Calu3 (cell line): ENCODE measurements around the gene TMEM59. TPM values are rescaled to one million over a fixed set of nuclear protein-coding genes. Genes with fewer than 3 reads are reported as not detected.
A peak's percentile ranks its signal among the peaks of the same experiment; 100 is the strongest.

ENCODE experiments used
- Bru-seq: library from RNA; stranded (reverse); fragments of 400-500 nt; gene quantifications from one replicate; lab custom pipeline; 2021; lab: Mats Ljungman, UMichigan
- BruChase-seq, 2 experiments: library from RNA; stranded (reverse); fragments of 400-500 nt; gene quantifications; one replicate each; lab custom pipeline; 2021; lab: Mats Ljungman, UMichigan
- BruUV-seq: library from RNA; stranded (reverse); fragments of 400-500 nt; replicated peaks from 2 replicates; lab custom pipeline; 2021; lab: Mats Ljungman, UMichigan
- CTCF ChIA-PET: fragments of 300-600 bp; sonication (Branson Sonifier 250); formaldehyde crosslinking; loops from one replicate; lab custom pipeline; 2022; ENCODE audit warnings: antibody characterized with exemption; lab: Charles Lee
- DNase-seq: peaks from one replicate; pipeline ENCODE4 v3.0.0; 2022
- H3K27ac Mint-ChIP-seq: one replicate; pipeline ENCODE4 v1.8.0; 2022; ENCODE audit warnings: mixed read lengths; ENCODE audit not compliant: unreplicated experiment
- H3K27me3 Mint-ChIP-seq: one replicate; pipeline ENCODE4 v1.8.0; 2022; ENCODE audit warnings: mixed read lengths; ENCODE audit not compliant: unreplicated experiment
- H3K36me3 Mint-ChIP-seq: one replicate; pipeline ENCODE4 v1.8.0; 2022; ENCODE audit warnings: mild to moderate bottlenecking, moderate library complexity, mixed read lengths; ENCODE audit not compliant: insufficient read depth, unreplicated experiment
- H3K4me1 Mint-ChIP-seq: one replicate; pipeline ENCODE4 v1.8.0; 2022; ENCODE audit warnings: mild to moderate bottlenecking, low read depth, mixed read lengths; ENCODE audit not compliant: unreplicated experiment
- H3K4me3 Mint-ChIP-seq: one replicate; pipeline ENCODE4 v1.8.0; 2022; ENCODE audit warnings: mild to moderate bottlenecking, low read depth, moderate library complexity, mixed read lengths; ENCODE audit not compliant: unreplicated experiment
- H3K9me3 Mint-ChIP-seq: one replicate; pipeline ENCODE4 v1.8.0; 2022; ENCODE audit warnings: low read depth, mixed read lengths; ENCODE audit not compliant: unreplicated experiment
- intact Hi-C: fragments of 100-400 bp; cut with micrococcal nuclease; formaldehyde crosslinking; loops from one replicate; pipeline ENCODE4 v1.10.0; 2022; ENCODE audit not compliant: unreplicated experiment
- long read RNA-seq: library from polyadenylated mRNA; stranded (forward); transcript quantifications from one replicate; pipeline ENCODE4 v2.0.0, GENCODE V29; 2022
- total RNA-seq: library from RNA; stranded (reverse); gene quantifications from 2 replicates; pipeline ENCODE4 v1.2.3, GENCODE V29; 2022
- TF ChIP-seq, protein P1 (sequence below): fragments of 200-600 bp; IDR thresholded peaks from one replicate; pipeline ENCODE4 v1.8.0; 2022; ENCODE audit warnings: antibody characterized with exemption; ENCODE audit not compliant: unreplicated experiment

Gene TMEM59, protein sequence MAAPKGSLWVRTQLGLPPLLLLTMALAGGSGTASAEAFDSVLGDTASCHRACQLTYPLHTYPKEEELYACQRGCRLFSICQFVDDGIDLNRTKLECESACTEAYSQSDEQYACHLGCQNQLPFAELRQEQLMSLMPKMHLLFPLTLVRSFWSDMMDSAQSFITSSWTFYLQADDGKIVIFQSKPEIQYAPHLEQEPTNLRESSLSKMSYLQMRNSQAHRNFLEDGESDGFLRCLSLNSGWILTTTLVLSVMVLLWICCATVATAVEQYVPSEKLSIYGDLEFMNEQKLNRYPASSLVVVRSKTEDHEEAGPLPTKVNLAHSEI
- total RNA-seq (316 and 346 TPM in 2 replicates), Bru-seq, nascent RNA (percentile 80 among the genes with signal in this experiment), BruChase-seq, experiment 1, labeled RNA remaining after a 6-hour chase (percentile 88 among the genes with signal in this experiment), BruChase-seq, experiment 2, labeled RNA remaining after a 2-hour chase (percentile 79 among the genes with signal in this experiment)
- long read RNA-seq, full-length matches to known transcripts = 498 of 741 reads
- long read RNA-seq, partial matches to known transcripts = 2 of 741 reads
- long read RNA-seq, other reads (novel, unspliced or antisense) = 241 of 741 reads

DNA sequence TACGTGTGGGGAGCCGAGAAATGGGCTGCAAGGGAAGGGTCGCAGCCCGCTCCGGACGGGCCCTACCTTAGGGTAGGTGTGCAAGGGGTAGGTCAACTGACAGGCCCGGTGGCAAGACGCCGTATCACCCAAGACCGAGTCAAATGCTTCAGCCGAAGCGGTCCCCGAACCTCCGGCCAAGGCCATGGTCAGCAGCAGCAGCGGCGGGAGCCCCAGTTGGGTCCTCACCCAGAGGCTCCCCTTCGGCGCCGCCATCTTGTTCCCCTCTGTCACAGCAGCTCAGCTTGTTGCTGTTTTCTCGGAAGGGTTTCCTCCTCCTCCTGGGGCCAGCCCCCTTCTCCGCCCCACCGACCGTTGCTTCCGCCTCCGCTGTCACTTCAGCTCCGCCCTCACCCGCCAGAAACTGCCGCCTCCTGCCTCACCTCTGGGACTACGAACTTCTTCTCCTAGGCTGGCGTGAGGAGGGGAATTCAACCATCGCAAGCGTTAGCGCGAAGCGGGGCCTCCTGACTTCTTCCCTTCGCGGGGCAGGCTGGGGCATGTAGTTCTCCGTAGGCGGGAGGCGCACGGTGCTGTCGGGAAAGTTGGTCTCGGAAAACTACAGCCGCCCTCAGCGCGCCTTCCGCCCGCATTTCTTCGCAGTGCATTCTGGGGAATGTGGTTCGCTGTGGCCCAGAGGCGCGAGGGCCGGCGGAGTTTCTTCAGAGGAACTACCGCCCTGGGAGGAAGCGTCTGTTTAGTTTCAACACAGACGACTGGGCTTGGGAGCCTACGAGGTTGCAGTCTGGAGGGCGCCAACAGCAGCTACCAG, at the start of gene TMEM59, which contains the start of gene TCEANC2:
TSS of gene TMEM59 (minus strand) at position 271 of the 811 bp plus-strand sequence. CDS start at position 255, 16 bp downstream.
TSS of gene TCEANC2 (plus strand) at position 675 of the 811 bp plus-strand sequence. CDS start 815 bp downstream, outside the sequence.
- BruUV-seq = no TSS peak
- no peaks in the 10 kb centered on the region for H3K9me3 Mint-ChIP-seq

DNA sequence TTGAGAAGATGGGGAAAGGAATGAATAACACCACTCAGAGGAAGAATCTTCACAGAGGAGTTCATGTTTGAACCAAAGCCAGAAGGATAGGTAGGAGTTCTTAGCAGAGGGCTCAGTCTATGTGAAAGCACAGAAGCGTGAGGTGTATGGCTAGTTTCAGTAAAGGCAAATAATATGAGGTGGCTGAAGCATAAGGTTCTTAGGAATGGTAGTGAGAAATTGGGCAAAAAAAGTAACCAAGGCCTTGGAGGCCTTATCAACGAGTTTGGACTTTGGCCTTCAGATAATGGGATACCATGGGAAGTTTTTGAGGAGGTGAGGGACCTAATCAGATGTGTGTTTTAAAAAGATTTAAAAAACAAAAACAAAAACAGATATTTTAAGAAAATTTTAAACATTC, 47.5 kb upstream of the TMEM59 start:
- H3K27ac Mint-ChIP-seq = no peak overlapping the region
- no peaks in the 10 kb centered on the region for H3K27me3 Mint-ChIP-seq
- peaks cover 4% of the 10 kb centered on the region for H3K36me3 Mint-ChIP-seq
- intact Hi-C loops = no loop called here
- DNase-seq = no peak
- TF ChIP-seq, protein P1, sequence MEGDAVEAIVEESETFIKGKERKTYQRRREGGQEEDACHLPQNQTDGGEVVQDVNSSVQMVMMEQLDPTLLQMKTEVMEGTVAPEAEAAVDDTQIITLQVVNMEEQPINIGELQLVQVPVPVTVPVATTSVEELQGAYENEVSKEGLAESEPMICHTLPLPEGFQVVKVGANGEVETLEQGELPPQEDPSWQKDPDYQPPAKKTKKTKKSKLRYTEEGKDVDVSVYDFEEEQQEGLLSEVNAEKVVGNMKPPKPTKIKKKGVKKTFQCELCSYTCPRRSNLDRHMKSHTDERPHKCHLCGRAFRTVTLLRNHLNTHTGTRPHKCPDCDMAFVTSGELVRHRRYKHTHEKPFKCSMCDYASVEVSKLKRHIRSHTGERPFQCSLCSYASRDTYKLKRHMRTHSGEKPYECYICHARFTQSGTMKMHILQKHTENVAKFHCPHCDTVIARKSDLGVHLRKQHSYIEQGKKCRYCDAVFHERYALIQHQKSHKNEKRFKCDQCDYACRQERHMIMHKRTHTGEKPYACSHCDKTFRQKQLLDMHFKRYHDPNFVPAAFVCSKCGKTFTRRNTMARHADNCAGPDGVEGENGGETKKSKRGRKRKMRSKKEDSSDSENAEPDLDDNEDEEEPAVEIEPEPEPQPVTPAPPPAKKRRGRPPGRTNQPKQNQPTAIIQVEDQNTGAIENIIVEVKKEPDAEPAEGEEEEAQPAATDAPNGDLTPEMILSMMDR = no peak
- no TSS peak for BruUV-seq
- H3K4me1 Mint-ChIP-seq = no peaks in the 10 kb centered on the region
- CTCF ChIA-PET = no interaction called here
- no peak overlapping the region for H3K4me3 Mint-ChIP-seq
- H3K9me3 Mint-ChIP-seq = no peaks in the 10 kb centered on the region

More for the DNA sequence above, at the start of gene TMEM59, which contains the start of gene TCEANC2:
- H3K4me1 Mint-ChIP-seq = no peaks in the 10 kb centered on the region
- no peaks in the 10 kb centered on the region for H3K27me3 Mint-ChIP-seq
- H3K27ac Mint-ChIP-seq = no peak within 1 kb of the TSS
- intact Hi-C loops = no loop called here
- H3K4me3 Mint-ChIP-seq = no peak within 1 kb of the TSS
- CTCF ChIA-PET = interaction anchor here (0.6 to 1.0 kb wide), 2 partner anchors 30 to 77 kb away, joined by 3 to 4 read pairs; no protein-coding TSS in a partner anchor
- TF ChIP-seq, protein P1 = no peak
- peaks cover 5% of the 10 kb centered on the region for H3K36me3 Mint-ChIP-seq
- DNase-seq = peak; percentile 97

DNA sequence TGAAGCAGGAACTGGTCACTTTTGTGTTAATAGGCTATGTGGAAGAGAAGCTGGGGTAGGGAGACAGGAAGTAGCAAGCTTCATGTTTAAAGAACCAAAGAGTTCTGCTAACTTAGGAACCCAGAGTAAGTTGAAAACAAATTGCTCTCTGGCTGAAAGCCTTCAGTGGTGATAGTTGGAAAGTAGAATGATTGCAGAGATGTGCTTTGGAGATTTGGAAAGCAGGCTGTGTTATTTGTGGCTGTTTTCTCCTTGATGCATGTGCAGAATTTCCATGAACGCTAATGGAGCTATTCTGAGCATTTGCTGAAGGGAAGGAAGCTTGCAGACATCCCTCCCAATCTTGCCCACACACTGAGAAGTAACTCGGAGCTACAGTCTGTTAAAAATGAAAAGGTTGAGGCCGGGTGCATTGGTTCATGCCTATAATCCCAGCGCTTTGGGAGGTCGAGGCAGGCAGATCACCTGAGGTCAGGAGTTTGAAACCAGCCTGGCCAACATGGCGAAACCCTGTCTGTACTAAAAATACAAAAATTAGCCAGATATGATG, 46.1 kb upstream of the TMEM59 start:
- no TSS peak for BruUV-seq
- no peak overlapping the region for H3K27ac Mint-ChIP-seq
- TF ChIP-seq, protein P1 = no peak
- no peak overlapping the region for H3K4me3 Mint-ChIP-seq
- intact Hi-C loops = no loop called here
- peaks cover 4% of the 10 kb centered on the region for H3K36me3 Mint-ChIP-seq
- no peak for DNase-seq
- H3K9me3 Mint-ChIP-seq = no peaks in the 10 kb centered on the region
- H3K27me3 Mint-ChIP-seq = no peaks in the 10 kb centered on the region
- peaks cover 4% of the 10 kb centered on the region for H3K4me1 Mint-ChIP-seq
- CTCF ChIA-PET = no interaction called here

DNA sequence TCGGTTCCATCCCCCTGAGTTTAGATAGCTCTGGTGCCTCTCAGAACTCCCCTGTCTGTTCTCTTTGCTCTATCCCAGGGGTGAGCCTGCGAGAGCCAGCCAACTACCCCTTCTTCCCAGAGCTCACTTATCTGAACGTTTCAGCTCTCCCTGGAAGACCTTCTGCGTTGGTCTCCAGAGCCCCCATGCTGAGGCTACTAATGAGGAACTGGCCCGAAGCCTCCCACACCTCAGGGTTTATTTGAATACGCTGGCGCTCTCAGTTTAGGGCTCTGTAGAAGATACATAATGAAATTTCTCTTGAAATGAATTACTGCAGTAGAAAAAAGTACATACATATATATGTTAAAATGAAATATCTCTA, 43.9 kb upstream of the TMEM59 start:
- intact Hi-C loops = no loop called here
- H3K27me3 Mint-ChIP-seq = no peaks in the 10 kb centered on the region
- TF ChIP-seq, protein P1 = no peak
- H3K4me1 Mint-ChIP-seq = peaks cover 8% of the 10 kb centered on the region
- no peak for DNase-seq
- no peaks in the 10 kb centered on the region for H3K9me3 Mint-ChIP-seq
- H3K36me3 Mint-ChIP-seq = peaks cover 4% of the 10 kb centered on the region
- no peak overlapping the region for H3K4me3 Mint-ChIP-seq
- no peak overlapping the region for H3K27ac Mint-ChIP-seq
- CTCF ChIA-PET = no interaction called here
- BruUV-seq = no TSS peak
